ENCODE measurements around the gene HOXC9.

- no peak for TF ChIP-seq EP300 (IDR thresholded peaks at IDR 0.05)
- no peak for TF ChIP-seq CTCF (IDR thresholded peaks at IDR 0.05)
- no peak for TF ChIP-seq SMC3 (IDR thresholded peaks at IDR 0.05)
- no peak for TF ChIP-seq POLR2A (IDR thresholded peaks at IDR 0.05; ENCODE audit: low read length)
- no peak for TF ChIP-seq RAD21 (conservative IDR thresholded peaks at IDR 0.05 in 1 of 2, IDR thresholded peaks at IDR 0.05 in 1 of 2)
- TF ChIP-seq ZNF302 (CRISPR knock-in tag; IDR thresholded peaks at IDR 0.05), result no peak
- no peak for TF ChIP-seq REST (IDR thresholded peaks at IDR 0.05)
- TF ChIP-seq, protein P1, sequence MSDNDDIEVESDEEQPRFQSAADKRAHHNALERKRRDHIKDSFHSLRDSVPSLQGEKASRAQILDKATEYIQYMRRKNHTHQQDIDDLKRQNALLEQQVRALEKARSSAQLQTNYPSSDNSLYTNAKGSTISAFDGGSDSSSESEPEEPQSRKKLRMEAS (IDR thresholded peaks at IDR 0.05), result no peak
- no peak for TF ChIP-seq USF2 (IDR thresholded peaks at IDR 0.05)
- no peak for TF ChIP-seq RCOR1 (IDR thresholded peaks at IDR 0.05; ENCODE audit: low read depth, low read length)
- no peak for TF ChIP-seq PHF8 (IDR thresholded peaks at IDR 0.05; ENCODE audit: borderline replicate concordance, low read depth)
- TF ChIP-seq, protein P2, sequence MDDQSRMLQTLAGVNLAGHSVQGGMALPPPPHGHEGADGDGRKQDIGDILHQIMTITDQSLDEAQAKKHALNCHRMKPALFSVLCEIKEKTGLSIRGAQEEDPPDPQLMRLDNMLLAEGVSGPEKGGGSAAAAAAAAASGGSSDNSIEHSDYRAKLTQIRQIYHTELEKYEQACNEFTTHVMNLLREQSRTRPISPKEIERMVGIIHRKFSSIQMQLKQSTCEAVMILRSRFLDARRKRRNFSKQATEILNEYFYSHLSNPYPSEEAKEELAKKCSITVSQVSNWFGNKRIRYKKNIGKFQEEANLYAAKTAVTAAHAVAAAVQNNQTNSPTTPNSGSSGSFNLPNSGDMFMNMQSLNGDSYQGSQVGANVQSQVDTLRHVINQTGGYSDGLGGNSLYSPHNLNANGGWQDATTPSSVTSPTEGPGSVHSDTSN (IDR thresholded peaks at IDR 0.05), result no peak
- no peak for TF ChIP-seq FOSL2 (IDR thresholded peaks at IDR 0.05)
- no peak for TF ChIP-seq FOSL2 (CRISPR knock-in tag; IDR thresholded peaks at IDR 0.05)
Measured at GRCh38 chr12:54029529-54030441, 29.8 kb downstream of the HOXC9 start.
